HG03280 (cell line): Measurements from ENCODE around the gene HNRNPH1.

ENCODE experiments used
- ATAC-seq: cut with Tn5 transposase; IDR thresholded peaks from one replicate; pipeline ENCODE4 v1.9.1; 2021; ENCODE audit warnings: mild to moderate bottlenecking, moderate library complexity; ENCODE audit not compliant: unreplicated experiment

HNRNPH1 gene

DNA sequence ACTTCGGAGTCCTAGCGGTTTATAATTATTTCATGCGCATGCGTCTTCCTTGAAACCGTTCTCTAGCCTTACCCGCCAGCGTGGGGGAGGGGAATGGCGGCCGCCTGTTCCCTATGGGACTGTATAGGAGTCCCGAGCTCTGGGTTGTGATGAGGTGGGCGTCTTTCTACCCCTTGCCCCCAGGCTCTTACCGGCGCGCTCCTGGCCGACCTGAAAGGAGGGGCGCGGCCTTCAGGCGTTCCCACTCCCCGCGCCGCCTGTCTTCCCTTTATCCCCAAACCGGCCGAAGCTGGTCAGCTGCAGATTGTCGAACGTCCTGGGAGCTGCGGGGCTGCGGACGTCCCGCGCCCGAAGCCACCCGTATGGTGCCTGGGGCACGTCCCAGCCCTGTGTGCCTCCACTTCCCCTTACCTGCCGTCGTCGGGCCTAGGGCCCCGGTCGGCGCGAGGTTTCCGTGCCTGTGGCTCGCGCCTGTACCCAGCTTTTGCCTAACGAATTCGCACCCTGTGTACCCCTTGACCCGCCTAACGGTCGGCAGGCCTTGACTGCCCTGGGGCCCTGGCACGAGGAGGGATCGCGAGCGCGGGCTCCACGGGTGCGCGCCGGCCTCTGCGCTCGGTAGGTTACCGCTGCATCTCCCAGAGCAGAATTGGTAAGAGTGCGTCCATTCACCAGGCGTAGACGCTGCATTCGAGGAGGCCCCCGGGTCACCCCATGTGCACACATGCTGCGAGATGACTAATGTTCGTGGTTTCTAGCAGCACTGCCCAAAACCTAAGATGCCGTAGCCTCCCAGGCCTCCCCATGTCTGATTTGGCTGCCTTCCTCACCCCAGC is 653 bp upstream of the HNRNPH1 start:
- peak; percentile 6 for ATAC-seq

DNA sequence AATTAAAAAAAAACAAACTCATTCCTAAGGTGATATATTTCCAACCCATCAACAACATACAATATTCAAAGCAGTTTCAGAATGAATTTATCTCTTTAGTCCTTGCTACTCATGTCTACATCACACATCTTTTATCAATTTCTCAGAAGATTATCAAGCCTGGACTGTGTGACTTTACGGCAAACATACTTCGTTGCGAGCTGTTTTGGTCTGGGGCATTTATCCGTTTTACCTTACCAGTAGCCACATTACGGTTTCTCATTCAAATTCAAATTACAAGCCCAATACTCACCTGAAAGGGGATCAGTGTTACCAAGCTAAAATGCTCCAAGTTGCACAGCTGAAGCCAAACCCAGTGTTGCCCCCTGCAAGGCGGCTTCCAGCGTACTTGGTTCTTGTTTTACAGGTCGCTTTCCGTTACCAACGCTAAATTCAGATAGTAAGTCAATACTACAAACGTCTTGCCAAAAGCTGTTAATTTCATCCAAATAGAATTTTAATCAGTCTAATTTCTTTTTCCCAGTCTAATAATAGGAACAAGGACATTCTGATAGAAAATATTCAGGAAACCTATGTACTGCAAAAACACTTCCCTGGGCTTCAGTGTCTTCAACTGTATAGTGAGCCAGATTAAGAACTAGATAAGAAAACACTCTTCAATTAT is 1.8 kb downstream of the HNRNPH1 start:
- no peak for ATAC-seq

DNA sequence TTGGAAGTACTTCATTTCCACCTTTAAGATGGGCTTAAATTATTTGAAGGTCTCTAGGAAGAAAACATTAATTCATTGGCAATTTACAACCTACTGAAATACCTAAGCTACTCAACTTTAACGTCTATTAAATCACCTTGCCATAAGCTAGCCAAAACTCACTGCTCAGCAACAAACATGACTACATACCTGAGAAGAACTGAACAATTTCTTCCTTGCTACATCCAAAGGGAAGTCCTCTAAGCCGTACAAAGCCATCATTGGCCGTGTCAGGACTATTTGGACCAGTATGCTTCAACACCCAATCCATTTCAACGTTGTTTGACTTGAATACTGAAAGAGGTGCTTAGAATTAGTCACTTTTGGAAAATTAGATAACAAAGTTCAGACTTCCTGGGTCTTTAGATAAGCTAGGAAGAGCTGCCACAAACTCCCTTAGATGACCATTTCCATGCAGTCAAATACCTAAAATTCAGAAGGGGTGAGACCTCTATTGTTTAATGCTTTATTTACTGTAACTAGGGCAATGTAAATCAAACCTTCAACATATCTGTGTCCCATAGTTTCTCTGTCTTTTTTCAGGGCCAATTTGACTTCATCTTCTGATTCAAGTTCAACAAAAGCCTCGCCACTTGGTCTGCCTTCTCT is 2.6 kb downstream of the HNRNPH1 start:
- ATAC-seq, result no peak

DNA sequence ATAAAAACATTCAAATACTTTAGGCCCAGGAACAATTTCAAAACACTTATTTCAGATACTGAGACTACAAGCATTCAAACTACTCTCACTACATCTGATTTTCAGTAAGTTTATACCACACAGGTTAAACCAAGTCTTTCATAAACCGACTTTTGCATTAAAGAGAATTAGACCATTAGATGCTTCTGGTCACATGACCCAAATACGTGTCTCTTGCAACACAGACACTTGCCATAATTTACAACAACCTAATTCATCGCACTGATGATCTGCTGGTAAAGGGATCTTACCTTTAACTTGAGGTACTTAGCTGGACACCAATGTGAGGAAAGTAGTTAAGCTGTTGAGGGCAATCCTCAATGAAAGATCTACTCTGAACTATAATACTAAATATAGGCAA is 3.2 kb downstream of the HNRNPH1 start:
- no peak for ATAC-seq

- ATAC-seq, result no peak
Measured at GRCh38 chr5:179619776-179620175, 3.7 kb downstream of the HNRNPH1 start.

DNA sequence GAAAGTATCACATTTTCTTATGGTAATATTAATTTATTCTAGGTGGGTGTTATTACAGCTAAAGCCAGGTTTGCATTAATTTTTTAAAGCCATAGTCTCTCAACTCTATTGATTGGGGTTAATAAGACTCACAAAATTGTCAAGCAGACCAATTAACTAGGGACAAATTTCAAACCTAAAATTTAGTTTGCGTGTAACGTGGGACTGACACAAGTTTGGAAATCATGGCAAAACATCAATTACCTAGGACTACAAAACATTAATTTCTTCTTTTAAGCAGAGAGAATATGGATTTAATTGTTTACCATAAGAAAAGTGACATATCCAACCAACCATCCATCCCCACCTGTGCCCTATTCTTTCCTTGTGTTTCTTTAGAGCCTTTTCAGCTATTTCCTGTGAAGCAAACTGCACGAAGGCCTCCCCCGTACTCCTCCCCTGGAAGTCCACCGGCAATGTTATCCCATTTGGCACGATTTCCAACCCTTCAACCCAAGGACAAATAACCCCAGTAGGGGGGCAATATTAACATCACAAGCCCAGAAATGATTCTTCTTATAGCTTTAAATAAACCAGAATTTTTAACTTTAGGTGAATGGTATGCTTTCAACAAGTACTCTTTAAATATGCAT is 4.4 kb downstream of the HNRNPH1 start:
- no peak for ATAC-seq

- ATAC-seq, result no peak
Measured at GRCh38 chr5:179617930-179618329, 5.5 kb downstream of the HNRNPH1 start.

- no peak for ATAC-seq
Measured at GRCh38 chr5:179616002-179616594, 7.4 kb downstream of the HNRNPH1 start.

DNA sequence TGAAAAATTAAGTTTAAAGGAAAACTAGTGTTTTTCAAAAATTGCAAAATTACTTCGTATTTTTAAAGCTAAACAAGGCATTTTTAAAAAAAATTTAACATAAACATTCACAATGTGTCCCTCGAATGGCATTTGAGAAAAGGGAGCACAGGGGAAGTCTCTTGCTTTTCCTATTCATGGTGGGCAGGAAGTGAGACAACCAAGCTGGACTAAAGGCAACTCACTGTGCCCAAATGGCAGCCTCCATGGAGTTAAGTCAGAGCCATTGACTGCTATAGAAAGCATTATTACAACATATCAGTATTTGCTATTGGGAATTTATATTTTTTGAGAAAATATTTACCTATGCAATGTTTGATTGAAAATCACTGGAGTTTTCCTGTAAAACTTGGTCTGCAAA is 8.3 kb downstream of the HNRNPH1 start:
- no peak for ATAC-seq

- ATAC-seq, result no peak
Measured at GRCh38 chr5:179614745-179615144, 8.7 kb downstream of the HNRNPH1 start.

DNA sequence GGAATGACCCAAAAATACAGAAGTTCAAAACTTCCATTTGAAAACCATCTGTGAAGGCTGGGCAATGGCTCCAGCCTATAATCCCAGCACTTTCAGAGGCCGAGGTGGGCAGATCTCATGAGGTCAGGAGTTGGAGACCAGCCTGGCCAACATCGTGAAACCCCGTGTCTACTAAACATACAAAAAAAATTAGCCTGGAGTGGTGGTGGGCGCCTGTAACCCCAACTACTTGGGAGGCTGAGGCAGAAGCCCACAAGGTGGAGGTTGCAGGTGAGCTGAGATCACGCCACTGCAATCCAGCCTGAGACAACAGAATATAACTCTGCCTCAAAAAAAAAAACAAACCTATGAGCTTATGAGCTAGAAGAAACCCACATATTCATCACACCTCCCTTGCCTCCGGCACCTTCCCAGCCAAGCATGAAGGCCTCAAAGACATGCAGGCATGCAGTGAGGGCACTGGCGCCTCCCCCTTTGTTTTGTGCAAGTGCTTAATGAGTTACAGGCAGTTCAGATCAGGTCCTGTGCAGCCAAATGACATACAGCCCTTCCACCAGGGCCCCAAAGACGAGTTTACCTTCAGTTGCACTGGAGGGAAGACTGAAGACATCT is 9.9 kb downstream of the HNRNPH1 start:
- no peak for ATAC-seq

DNA sequence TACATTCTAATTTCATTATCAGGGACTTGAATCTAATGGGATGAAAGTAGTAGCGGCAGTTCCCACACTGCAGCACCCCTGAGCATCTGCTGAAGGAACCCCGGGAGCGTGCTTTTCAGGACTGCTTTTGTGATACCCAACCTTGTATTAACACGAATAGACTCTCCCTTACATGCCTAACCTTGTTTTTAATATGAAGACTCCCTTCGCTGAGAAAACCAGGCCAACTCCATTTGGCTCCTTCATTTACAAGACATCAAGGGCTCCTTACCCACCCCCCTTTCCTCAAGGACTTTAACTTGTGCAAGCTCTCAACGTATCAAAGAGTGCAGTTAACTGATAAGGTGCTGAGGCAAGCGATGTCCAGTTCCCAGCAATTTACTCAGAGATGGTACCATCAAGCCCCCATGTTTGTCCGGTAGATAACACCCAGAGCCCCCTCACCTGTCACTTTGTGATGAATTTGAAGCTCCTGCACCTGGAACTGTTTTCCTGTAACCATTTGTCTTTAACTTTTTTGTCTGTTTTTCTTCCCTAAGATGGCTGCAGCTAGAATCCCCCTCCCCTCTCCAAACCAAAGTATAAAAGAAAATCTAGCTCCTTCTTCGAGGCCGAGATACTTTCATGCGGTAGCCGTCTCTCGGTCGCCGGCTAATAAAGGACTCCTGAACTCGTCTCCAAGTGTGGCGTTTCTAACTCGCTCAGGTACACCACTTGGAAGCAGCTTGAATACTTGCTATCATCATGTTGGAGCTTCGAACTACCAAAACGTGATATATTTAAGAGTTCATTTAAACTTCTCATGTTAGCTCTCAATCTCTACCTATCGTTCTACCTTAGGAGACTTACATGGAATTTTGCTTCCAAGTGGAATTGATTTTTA is 10.7 kb downstream of the HNRNPH1 start:
- ATAC-seq, result no peak

- ATAC-seq, result no peak
Measured at GRCh38 chr5:179610903-179611265, 12.6 kb downstream of the HNRNPH1 start.

DNA sequence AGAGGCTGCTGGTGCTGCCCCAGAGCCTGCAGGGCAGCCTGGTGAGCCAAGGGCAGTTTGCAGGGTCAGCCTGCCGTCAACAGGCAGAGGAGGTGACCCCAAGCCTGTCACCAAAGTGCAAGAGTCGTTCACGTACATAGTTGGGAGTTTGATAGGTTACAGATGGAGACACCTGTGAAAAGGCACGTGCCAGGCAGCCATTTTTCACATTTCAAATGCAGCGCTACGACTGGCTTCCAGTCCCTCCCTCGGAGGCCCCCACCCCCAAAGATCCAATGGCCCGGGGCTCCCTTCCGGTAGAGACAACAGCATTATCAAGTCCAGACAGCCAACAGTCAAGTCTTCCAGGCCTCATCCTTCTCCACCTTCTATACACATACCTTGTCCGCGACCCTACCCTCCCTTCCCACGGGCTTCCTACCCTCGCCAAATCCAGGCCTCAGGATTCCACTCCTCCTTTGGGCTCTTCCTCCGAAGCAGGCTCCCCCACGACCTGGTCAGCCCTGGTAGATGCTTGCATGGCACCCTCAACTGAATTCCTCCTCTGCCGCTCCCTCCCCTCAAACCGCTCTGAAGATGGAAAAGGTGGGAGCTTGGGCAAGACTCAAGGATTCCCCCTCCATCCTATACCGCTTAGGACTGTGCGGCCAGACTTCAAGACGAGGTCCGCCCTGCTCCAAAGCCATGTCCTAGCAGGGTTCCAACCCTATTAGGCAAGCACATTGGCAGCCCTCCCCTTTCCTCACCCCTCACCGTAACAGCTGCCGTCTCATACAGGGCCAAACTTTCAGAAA is 13.2 kb downstream of the HNRNPH1 start:
- no peak for ATAC-seq

DNA sequence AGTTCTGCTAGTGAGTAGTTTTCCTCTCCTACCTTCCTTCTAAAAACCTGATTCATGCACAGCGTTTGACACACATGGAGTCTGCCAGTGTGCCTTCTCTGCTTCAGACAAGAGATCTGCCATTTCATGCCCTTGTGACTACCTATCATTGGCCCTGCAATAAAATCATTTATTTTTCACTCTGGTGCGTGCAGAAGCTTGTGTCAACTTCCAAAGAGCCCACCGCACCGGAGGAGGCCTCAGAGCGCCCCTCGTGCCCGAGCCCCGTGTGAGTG is 13.7 kb downstream of the HNRNPH1 start:
- ATAC-seq, result no peak

DNA sequence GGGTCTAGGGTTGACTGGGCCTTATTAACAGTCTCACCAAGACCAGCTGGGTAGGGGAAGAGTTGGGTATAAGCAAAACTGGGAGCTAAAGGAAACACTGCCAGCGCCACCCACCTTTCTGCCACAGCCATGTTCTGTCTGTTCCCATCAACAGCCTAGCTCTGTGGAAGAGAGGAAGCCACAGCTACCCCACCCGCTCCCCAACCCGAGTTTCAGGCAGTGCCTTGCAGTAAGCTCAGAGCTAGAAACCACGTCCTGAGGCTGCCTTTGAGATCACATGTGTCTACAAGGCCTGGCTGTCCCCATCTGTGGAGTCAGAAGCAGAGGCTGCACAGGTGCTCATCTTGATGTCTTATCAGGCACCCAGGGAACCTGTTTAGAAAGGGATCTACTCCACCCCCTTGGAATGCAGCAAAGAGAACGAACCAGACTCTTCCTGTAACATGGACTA is 15.3 kb downstream of the HNRNPH1 start:
- no peak for ATAC-seq

DNA sequence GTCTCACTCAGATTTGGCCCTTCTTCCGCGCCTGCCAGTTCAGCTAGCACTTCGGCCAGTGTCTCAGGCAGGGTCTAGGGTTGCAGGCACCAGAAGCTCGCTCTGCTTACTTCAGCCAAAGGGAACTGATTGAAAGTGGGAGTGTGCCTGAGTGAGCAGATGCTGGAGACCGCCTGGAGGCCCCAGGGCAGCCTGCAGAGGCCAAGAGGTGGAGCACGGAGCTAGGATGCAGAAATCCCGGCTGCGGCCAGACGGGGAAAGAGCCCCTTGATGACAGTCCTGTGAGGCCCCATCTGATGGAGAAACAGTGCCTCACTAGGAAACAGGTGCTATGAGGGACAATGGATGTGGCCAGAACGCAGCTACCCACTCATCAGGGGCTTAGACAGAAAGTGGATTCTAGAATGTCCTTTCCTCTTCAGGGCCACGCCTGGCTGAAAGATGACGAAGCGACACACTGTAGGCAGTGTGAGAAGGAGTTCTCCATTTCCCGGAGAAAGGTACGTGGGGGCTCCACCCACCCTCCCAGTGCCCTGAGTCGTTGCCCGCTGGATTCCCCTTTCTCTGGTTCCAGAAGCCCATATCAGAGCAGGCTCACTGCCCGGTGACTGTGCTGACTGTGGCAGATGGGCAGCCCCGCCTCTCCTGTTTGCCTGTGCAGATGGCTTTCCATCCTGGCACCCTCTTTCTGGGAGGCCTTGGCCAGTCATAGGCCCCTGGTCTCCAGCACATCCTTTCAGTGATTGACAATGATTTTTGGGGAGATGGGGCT is 16.1 kb downstream of the HNRNPH1 start:
- no peak for ATAC-seq

DNA sequence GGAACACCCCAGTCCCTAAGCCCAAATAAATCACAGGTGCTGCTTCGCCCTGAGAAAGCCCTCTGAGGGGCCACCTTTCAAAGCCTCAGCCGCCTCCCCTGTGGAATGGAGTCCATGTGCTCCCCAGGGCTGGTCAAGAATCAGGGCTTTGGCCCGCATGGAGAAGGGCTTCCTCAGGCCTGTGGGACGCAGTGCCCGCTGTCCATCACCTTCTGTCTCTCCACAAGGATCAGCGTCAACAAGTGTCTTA is 16.6 kb downstream of the HNRNPH1 start:
- no peak for ATAC-seq
